ENCODE results near the gene NALCN. TPM values are rescaled to one million over a fixed set of nuclear protein-coding genes. Genes with fewer than 3 reads are reported as not detected.

Gene NALCN
- total RNA-seq, 1 experiment from 2014 or later, result 1.2 TPM

DNA sequence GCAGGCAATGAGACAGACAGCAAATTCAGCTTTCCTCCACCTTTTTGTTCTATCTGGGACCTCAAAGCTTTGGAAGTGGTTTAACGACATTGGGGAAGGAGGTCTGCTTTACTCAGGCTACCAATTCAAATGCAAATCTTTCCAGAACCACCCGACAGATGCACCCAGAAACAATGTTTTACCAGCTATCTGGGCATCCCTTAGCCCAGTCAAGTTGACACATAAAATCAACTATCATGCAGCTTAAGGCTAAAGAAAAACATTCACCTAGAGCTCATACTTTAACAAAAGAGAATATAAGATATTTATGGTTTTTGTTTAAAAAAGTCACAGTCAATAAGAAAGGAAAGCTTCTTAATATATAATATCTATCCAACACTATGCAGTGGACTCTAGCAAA, 246.0 kb downstream of the NALCN start:
- no peaks in the 10 kb centered on the region for H3K36me3 ChIP-seq

DNA sequence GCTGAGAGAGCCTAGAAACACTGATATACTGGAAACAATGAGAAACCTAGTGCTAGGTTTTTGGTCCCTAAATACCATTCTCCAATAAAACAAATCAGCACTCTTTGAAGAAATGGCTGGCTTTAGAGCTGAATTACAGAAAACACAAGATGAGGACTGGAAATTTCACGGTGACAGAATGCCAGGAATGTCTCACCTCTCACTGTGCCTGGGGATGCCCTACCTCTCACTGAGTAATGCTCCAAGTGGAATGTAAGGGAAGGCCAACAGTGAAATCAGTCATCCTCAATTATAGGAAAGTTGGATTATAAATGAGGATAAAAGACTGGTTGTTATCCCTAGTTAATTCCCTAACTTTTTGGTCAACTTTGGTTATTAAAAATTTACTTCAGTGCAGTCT, 259.0 kb downstream of the NALCN start:
- Histone ChIP-seq H3K9me3 (replicated peaks) (no peaks in the 10 kb centered on the region), H3K36me3 (no peaks in the 10 kb centered on the region), H3K4me1 (replicated peaks) (no peaks in the 10 kb centered on the region), H3K27me3 (replicated peaks) (no peaks in the 10 kb centered on the region), H3K4me3 (no peak overlapping the region), H3K27ac (no peak overlapping the region)
- DNase-seq (ENCODE audit: low read depth in 1 of 2, low spot score in 2 of 2), result no peak

More for the DNA sequence above, 246.0 kb downstream of the NALCN start:
- DNase-seq (ENCODE audit: low read depth in 1 of 2, low spot score in 2 of 2), result no peak
- Histone ChIP-seq H3K9me3 (replicated peaks) (no peaks in the 10 kb centered on the region), H3K27ac (no peak overlapping the region), H3K4me3 (no peak overlapping the region), H3K27me3 (replicated peaks) (no peaks in the 10 kb centered on the region), H3K4me1 (replicated peaks) (no peaks in the 10 kb centered on the region)

DNA sequence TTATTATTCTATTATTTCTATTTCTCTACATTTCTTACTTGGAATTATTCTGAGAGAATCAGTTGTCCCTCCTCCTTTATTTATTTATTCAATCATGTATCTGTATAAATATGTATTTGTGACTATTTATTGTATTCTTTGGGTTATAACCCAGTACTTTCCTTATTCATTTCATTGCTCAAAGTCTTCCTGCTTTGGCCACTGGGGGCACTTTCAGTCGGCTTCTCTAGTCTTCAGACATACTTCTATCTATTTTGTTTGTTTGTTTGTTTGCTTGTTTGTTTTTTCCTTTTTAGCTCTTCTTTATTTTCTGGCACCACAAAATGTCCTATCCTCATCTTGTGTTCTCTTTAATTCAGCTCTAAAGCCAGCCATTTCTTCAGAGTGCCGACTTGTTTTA, 260.4 kb downstream of the NALCN start:
- Histone ChIP-seq H3K27me3 (replicated peaks) (no peaks in the 10 kb centered on the region), H3K4me1 (replicated peaks) (no peaks in the 10 kb centered on the region), H3K4me3 (no peak overlapping the region), H3K9me3 (replicated peaks) (no peaks in the 10 kb centered on the region), H3K27ac (no peak overlapping the region), H3K36me3 (no peaks in the 10 kb centered on the region)
- DNase-seq (ENCODE audit: low read depth in 1 of 2, low spot score in 2 of 2), result no peak

- Histone ChIP-seq H3K36me3 (no peaks in the 10 kb centered on the region), H3K27me3 (replicated peaks) (no peaks in the 10 kb centered on the region), H3K9me3 (replicated peaks) (no peaks in the 10 kb centered on the region), H3K4me3 (no peak overlapping the region), H3K4me1 (replicated peaks) (no peaks in the 10 kb centered on the region), H3K27ac (no peak overlapping the region)
- DNase-seq (ENCODE audit: low read depth in 1 of 2, low spot score in 2 of 2), result no peak
Measured at GRCh38 chr13:101152184-101152583, 264.1 kb downstream of the NALCN start.

- Histone ChIP-seq H3K4me3 (no peak overlapping the region), H3K4me1 (replicated peaks) (peaks cover 4% of the 10 kb centered on the region; the same call in 1 of the 2 replicates), H3K27me3 (replicated peaks) (no peaks in the 10 kb centered on the region), H3K36me3 (no peaks in the 10 kb centered on the region), H3K27ac (no peak overlapping the region), H3K9me3 (replicated peaks) (no peaks in the 10 kb centered on the region)
- no peak for DNase-seq (ENCODE audit: low read depth in 1 of 2, low spot score in 2 of 2)
Measured at GRCh38 chr13:101150998-101151397, 265.3 kb downstream of the NALCN start.

DNA sequence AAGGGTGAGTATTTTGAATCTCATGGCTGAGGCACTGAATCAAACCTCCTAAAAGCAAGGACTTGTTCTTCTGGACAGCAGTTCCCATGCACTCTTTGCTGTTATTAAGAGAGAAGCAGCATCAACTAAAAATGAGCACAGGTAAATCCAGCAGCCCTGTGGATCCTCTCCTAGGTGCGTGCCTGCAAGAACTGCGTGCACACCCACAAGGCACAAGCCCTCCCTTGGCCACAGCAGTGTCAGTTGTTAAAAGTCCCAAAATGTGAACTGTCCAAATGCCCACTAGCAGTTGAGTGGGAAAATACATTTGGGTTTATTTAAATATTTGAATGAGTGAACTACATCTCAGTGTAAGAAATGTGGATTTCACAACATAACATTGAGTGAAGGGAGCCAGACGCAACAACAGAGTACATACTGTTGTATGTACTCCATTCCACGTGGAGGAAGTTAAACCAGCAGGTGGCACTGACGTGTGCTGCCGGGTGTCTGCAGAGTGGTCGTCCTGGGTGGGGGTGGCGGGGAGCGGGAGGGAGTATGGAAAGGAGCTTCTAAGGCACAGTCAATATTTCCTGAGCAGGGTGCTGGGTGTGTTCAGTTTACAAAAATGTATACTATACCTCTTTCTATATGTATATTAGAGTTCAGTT, 266.4 kb downstream of the NALCN start:
- Histone ChIP-seq H3K27ac (no peak overlapping the region), H3K36me3 (no peaks in the 10 kb centered on the region)
- DNase-seq (ENCODE audit: low read depth in 1 of 2, low spot score in 2 of 2), result peak in 1 of 2 experiments; percentile 42

DNA sequence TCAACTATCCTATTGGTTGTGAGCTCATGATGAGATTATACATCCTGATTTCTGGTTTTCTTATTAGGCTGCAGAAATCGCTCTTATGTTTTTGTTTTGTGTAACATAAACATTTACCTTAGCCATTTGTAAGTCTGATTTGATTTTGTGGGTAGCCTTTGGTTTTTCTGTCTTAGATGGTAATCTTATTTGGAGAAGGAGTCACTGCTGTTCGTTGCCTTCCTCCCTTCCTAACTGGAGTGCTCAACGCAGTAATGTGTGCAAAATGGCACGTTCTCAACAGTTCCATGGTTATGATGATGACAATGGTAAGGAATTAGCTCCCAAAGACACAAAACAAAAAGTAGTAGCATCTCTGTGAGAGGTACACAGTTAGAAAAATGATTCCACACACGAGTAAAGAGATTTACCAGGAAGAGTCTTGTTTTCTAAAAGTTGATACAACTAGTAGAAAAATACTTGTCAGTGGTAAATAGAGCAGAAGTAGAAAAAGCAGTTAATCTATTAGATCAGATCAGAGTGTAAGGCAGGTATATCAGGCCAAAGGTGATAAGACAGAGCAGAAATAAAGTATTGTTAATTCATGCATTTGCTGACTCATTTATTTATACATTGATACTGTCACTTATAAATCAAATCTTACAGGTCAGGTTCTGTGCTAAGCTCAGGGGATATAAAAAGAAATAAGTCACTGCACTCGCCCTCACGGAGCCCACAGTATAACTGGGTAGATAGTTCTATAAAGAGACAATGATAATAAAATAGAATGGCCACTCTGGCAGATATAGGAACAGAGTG, 270.0 kb downstream of the NALCN start:
- Histone ChIP-seq H3K36me3 (no peaks in the 10 kb centered on the region), H3K4me3 (no peak overlapping the region), H3K27ac (no peak overlapping the region), H3K27me3 (replicated peaks) (no peaks in the 10 kb centered on the region), H3K9me3 (replicated peaks) (no peaks in the 10 kb centered on the region), H3K4me1 (replicated peaks) (peaks cover 5% of the 10 kb centered on the region; the same call in 1 of the 2 replicates)
- DNase-seq (ENCODE audit: low read depth in 1 of 2, low spot score in 2 of 2), result no peak

More for the DNA sequence above, 266.4 kb downstream of the NALCN start:
- peaks cover 5% of the 10 kb centered on the region; the same call in 1 of the 2 replicates for H3K4me1 ChIP-seq (replicated peaks)
- no peaks in the 10 kb centered on the region for H3K9me3 ChIP-seq (replicated peaks)
- H3K4me3 ChIP-seq, result no peak overlapping the region
- H3K27me3 ChIP-seq (replicated peaks), result no peaks in the 10 kb centered on the region

DNA sequence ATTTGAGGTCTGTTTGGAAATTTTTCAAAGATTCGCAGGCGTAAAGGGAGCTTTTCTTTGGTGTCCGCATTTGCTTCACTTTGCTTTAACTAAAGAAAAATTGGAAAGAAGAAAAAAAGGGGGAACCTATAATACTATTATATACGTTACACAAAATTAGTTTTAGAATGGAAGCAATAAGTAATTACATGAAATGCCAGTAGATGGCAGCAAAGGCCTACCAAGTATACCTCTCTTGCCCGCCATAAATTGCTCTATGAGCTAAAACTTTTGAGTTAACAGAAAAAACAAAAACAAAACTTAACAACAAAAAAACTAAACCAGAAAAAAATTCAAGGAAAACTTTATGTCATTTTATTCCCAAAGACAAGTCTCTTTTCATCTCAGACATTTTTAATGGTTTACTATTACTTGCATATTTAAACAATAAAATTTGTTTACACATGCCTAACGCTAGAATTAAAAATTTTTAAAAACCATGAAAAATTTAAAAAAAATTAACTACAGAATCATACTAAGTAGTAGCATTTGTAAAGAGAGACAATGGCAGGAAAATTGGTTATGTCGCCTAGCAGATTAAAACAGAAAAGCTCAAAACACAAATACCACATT, 271.4 kb downstream of the NALCN start:
- H3K9me3 ChIP-seq (replicated peaks), result no peaks in the 10 kb centered on the region

DNA sequence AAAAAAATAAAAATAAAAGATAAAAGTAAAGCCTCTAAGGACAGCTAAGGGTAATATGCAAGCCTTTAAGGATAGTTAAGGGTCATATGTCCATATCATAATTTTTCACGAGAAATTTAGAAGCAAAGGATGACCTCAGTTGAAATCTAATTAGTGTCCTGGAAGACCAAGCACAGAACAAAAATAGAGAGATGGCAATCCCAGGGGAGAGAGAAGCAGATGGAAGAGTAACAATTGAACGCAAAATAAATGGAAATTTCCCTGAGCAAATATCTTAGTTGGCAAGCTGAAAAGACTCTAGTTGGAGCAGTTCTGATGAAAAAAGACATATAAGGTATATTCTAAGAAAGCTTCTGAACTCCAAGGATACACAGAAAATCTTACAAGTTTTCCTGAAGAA, 275.4 kb downstream of the NALCN start:
- Histone ChIP-seq H3K27ac (no peak overlapping the region), H3K4me3 (no peak overlapping the region), H3K9me3 (replicated peaks) (no peaks in the 10 kb centered on the region), H3K4me1 (replicated peaks) (peaks cover under 1% of the 10 kb centered on the region; the same call in 1 of the 2 replicates), H3K36me3 (no peaks in the 10 kb centered on the region), H3K27me3 (replicated peaks) (no peaks in the 10 kb centered on the region)
- no peak for DNase-seq (ENCODE audit: low read depth in 1 of 2, low spot score in 2 of 2)

More for the DNA sequence above, 271.4 kb downstream of the NALCN start:
- Histone ChIP-seq H3K36me3 (no peaks in the 10 kb centered on the region), H3K27me3 (replicated peaks) (no peaks in the 10 kb centered on the region), H3K4me3 (no peak overlapping the region), H3K27ac (no peak overlapping the region), H3K4me1 (replicated peaks) (peaks cover 5% of the 10 kb centered on the region; the same call in 1 of the 2 replicates)
- peak in 1 of 2 experiments; percentile 23 for DNase-seq (ENCODE audit: low read depth in 1 of 2, low spot score in 2 of 2)

DNA sequence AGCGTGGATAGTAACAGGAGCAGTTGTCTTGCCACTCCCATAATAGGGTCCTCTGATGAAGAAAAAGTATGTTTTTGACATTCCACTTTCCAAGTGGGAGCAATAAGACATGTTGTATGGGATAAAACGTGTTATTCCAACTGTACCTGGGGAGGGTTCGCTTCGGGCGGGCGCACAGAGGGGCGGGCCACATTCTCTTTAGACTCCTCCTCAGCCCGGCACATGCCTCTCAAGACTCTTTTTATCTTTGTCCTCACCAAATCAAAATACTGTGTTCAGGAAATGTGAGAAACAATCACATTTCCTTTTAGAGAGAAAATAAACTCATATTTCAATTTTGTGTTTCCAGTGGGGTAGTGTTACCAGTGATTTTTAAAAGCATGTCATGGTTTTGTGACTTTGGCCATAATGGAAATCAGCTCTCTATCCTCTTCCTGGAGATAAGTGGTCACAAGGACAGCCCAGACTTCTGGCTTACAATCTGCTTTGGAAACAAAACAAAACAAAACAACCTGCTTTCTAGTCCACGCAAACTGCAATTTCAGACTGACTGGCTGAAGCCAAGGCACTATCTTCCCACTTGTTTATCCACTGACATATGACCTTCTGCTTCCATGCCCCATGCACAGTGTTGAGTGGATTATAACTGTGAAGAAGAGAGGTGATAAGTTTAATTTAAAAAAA, 276.1 kb downstream of the NALCN start:
- Histone ChIP-seq H3K9me3 (replicated peaks) (no peaks in the 10 kb centered on the region), H3K4me1 (replicated peaks) (no peaks in the 10 kb centered on the region), H3K36me3 (no peaks in the 10 kb centered on the region), H3K4me3 (no peak overlapping the region), H3K27me3 (replicated peaks) (no peaks in the 10 kb centered on the region), H3K27ac (no peak overlapping the region)
- DNase-seq (ENCODE audit: low read depth in 1 of 2, low spot score in 2 of 2), result no peak

- Histone ChIP-seq H3K9me3 (replicated peaks) (no peaks in the 10 kb centered on the region), H3K4me1 (replicated peaks) (no peaks in the 10 kb centered on the region), H3K27ac (no peak overlapping the region), H3K36me3 (no peaks in the 10 kb centered on the region), H3K27me3 (replicated peaks) (no peaks in the 10 kb centered on the region), H3K4me3 (no peak overlapping the region)
- DNase-seq (ENCODE audit: low read depth in 1 of 2, low spot score in 2 of 2), result no peak
Measured at GRCh38 chr13:101139081-101139480, 277.2 kb downstream of the NALCN start.

DNA sequence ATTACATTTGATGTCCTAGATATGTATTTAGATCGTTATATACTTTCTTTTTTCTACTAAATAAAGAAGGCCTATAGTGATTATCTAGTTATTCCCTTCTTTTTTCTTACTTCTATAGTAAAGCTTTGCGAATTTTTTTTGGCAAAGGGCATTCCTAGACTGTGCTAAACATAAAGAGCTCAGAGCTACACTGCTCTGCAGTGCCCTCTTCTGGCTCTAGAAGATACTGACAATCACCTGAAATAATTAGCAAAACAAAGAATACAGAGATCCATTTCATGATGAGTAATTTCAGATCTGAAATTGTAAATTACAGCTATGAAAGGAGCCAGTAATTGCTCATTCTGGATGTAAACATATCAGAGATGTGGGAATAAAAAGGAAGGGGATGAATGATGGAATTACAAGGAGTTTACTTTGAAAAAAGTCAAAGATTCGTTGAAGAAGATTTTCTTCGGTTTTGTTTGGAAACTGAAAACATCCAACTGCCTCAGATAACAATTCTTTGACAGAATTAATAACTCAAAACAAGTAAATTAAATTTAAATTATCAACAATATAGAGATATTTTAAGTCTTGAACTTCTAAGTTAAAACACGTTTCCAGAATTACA, 288.5 kb downstream of the NALCN start:
- peak in 1 of 2 experiments; percentile 21 for DNase-seq (ENCODE audit: low read depth in 1 of 2, low spot score in 2 of 2)
- H3K4me3 ChIP-seq, result no peak overlapping the region
- no peaks in the 10 kb centered on the region for H3K36me3 ChIP-seq
- H3K4me1 ChIP-seq (replicated peaks), result no peaks in the 10 kb centered on the region
- H3K27ac ChIP-seq, result no peak overlapping the region
- H3K9me3 ChIP-seq (replicated peaks), result no peaks in the 10 kb centered on the region
- H3K27me3 ChIP-seq (replicated peaks), result no peaks in the 10 kb centered on the region

DNA sequence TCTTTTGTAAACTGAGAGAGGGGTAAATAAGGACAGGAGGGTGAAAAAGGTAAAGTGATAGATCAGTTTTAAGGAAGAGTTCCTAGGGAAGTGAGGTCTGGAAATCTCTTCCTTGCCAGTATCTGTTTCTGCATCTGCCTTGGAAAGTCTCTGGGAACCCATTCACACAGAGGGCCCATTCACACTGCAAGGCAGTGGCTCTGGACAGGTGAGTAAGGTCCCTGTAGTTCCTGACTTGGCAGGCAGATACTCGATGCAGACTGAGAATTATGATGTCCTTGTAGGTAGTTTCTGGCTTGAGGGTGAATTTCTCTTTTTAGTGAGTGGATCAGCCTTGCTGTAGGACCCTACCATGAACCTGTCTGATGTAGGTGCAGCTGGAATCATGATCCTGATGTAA, 293.3 kb downstream of the NALCN start:
- H3K4me1 ChIP-seq (replicated peaks), result no peaks in the 10 kb centered on the region
- H3K4me3 ChIP-seq, result no peak overlapping the region
- H3K27me3 ChIP-seq (replicated peaks), result no peaks in the 10 kb centered on the region
- H3K9me3 ChIP-seq (replicated peaks), result no peaks in the 10 kb centered on the region
- no peak for DNase-seq (ENCODE audit: low read depth in 1 of 2, low spot score in 2 of 2)
- H3K36me3 ChIP-seq, result no peaks in the 10 kb centered on the region
- H3K27ac ChIP-seq, result no peak overlapping the region

All from SJSA1 (cell line).